Measurements from ENCODE around the gene SNAPIN.
"Not testable (repeated sequence)": the region's sequence is repeated elsewhere in the genome, so short reads cannot be mapped to it uniquely, and the experiment has no call there.

SNAPIN gene

DNA sequence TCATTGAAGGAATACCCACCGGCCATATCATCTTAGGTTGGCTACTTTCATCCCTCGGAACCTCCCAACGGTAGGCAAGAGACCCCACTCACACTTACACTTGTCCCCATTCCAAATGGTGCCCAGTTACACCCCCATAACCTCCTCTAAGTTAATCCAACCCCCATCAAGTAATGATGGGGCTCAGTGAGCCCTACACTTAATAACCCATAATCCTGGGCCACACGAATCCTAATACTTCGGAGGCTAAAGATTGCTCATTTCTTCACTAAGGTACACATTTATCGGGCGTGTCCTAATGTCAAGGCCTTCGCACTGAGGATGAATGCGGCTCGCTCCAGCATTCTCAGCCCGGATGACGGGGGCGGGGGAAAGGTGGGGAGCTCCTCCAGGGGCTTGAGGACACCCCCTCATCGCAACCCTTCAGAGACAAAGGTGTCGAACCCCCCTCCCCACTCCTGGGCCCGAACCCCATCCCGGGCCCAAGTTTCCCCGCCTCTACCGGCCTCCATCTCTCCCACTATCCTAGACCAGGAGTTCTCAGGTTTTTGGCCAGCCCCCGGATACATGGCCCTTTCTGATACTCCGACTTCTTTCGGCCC is 11.9 kb downstream of the SNAPIN start:
- H3K4me1 ChIP-seq (ENCODE audit: low read length), result peaks cover 8% of the 10 kb centered on the region
- no peaks in the 10 kb centered on the region for H3K9me2 ChIP-seq (replicated peaks; ENCODE audit: insufficient read depth, low read length)
- DNase-seq, result no peak
- peak overlapping the region; percentile 43 for H2AFZ ChIP-seq (ENCODE audit: low read length)
- H3K9ac ChIP-seq (ENCODE audit: low read length), result peak overlapping the region; percentile 92
- peaks cover 22% of the 10 kb centered on the region for H3F3A ChIP-seq (ENCODE audit: insufficient read depth, low read length)
- no peaks in the 10 kb centered on the region for H4K20me1 ChIP-seq (ENCODE audit: insufficient read depth, low read length)
- H3K9me3 ChIP-seq (replicated peaks; ENCODE audit: insufficient read depth, low read length), result no peaks in the 10 kb centered on the region
- H3K27ac ChIP-seq (ENCODE audit: low read length), result peak overlapping the region; percentile 45; the same call in 1 of the 2 replicates
- H3K4me3 ChIP-seq (ENCODE audit: low read length), result peak overlapping the region; percentile 94
- peak overlapping the region; percentile 86 for H3K4me2 ChIP-seq (ENCODE audit: low read depth, low read length)
- no peak for TF ChIP-seq EZH2phosphoT487 (IDR thresholded peaks at IDR 0.05; ENCODE audit: low read length)
- TF ChIP-seq EZH2 (optimal IDR thresholded peaks at IDR 0.05; ENCODE audit: low read depth, low read length), result no peak
- TF ChIP-seq, protein P1, sequence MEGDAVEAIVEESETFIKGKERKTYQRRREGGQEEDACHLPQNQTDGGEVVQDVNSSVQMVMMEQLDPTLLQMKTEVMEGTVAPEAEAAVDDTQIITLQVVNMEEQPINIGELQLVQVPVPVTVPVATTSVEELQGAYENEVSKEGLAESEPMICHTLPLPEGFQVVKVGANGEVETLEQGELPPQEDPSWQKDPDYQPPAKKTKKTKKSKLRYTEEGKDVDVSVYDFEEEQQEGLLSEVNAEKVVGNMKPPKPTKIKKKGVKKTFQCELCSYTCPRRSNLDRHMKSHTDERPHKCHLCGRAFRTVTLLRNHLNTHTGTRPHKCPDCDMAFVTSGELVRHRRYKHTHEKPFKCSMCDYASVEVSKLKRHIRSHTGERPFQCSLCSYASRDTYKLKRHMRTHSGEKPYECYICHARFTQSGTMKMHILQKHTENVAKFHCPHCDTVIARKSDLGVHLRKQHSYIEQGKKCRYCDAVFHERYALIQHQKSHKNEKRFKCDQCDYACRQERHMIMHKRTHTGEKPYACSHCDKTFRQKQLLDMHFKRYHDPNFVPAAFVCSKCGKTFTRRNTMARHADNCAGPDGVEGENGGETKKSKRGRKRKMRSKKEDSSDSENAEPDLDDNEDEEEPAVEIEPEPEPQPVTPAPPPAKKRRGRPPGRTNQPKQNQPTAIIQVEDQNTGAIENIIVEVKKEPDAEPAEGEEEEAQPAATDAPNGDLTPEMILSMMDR (IDR thresholded peaks at IDR 0.05; ENCODE audit: low read length), result no peak
- H3K27me3 ChIP-seq (replicated peaks; ENCODE audit: insufficient read depth, low read length), result no peaks in the 10 kb centered on the region
- peaks cover 44% of the 10 kb centered on the region for H3K79me2 ChIP-seq (ENCODE audit: low read length)
- peaks cover 25% of the 10 kb centered on the region for H3K36me3 ChIP-seq (replicated peaks; ENCODE audit: insufficient read depth, low read length)

DNA sequence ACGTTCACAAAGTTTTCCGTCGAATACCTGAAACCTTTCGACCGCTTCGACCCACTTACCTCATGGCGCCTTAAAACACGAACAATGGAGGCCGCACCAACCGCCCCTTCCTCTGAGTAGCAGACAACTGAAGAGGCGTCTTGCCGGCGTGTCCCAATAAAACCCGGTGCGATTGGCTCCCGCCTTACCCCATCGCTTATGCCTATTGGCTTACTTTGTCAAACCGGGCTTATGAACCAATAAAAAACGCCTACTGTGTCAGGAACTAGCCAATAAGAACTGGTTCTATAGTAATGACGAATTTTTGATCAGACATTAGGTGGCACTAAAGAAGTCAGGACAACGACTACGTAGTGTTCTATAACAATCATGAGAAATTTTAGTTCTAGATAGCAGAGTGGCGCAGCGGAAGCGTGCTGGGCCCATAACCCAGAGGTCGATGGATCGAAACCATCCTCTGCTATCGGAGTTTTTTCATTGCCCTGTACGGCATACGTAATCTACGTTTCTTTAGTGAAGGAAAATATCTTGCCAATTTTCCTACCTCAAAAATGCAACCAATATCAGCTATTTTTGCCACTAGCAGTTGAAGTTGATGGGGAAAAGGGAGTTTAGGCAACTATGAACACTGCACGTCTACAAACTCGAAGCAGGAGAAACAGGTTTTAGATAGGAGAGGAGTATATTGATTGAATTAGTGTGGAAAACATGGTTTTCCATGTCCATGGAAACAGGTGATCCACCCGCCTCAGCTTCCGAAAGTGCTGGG is 12.5 kb downstream of the SNAPIN start, which contains the start of gene ILF2:
Gene ILF2 (minus strand): TSS at position 135 of the 769 bp plus-strand sequence. CDS start 71 bp downstream, at position 64.
- no peaks in the 10 kb centered on the region for H3K9me2 ChIP-seq (replicated peaks; ENCODE audit: insufficient read depth, low read length)

DNA sequence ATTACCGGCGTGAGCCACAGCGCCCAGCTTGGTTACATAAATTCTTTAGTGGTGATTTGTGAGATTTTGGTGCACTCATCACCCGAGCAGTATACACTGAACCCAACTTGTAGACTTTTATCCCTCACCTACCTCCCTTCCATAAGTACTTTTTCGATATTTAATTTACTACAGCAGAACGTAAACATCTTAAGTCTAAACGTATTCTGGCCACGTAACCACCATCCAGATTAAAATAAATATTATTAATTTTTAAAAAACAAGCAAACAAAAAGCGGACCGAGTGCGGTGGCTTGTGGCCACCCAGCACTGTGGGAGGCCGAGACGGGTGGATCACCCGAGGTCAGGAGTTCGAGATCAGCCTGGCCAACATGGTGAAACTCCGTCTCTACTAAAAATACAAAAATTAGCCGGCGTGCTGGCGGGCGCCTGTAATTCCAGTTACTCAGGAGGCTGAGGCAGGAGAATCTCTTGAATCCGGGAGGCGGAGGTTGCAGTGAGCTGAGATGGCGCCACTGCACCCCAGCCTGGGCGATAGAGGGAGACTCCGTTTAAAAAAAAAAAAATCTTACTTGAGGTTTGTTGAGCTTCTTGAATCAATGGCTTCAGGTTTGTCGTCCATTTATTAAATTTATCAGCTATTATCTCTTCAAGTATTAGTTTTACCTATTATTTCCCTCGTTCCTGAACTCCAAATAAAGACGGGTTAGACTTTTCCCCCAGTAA is 13.3 kb downstream of the SNAPIN start:
- not testable (repeated sequence) for H4K20me1 ChIP-seq (ENCODE audit: insufficient read depth, low read length); H3K9me3 ChIP-seq (replicated peaks; ENCODE audit: insufficient read depth, low read length); H3K4me1 ChIP-seq (ENCODE audit: low read length); H3K9me2 ChIP-seq (replicated peaks; ENCODE audit: insufficient read depth, low read length); H3K27me3 ChIP-seq (replicated peaks; ENCODE audit: insufficient read depth, low read length)
- Histone ChIP-seq H2AFZ (ENCODE audit: low read length) (peak overlapping the region; percentile 92), H3K36me3 (replicated peaks; ENCODE audit: insufficient read depth, low read length) (peaks cover 14% of the 10 kb centered on the region), H3K27ac (ENCODE audit: low read length) (peak overlapping the region; percentile 83; the same call in 1 of the 2 replicates), H3K4me3 (ENCODE audit: low read length) (peak overlapping the region; percentile 69), H3F3A (ENCODE audit: insufficient read depth, low read length) (peaks cover 14% of the 10 kb centered on the region), H3K9ac (ENCODE audit: low read length) (peak overlapping the region; percentile 61), H3K79me2 (ENCODE audit: low read length) (peaks cover 41% of the 10 kb centered on the region), H3K4me2 (ENCODE audit: low read depth, low read length) (peak overlapping the region; percentile 91)
- peak; percentile 71 for DNase-seq
- TF ChIP-seq, protein P1 (IDR thresholded peaks at IDR 0.05; ENCODE audit: low read length), result 0 out of 2 replicates have a peak, but pooled peaks have one; percentile 11

More for the DNA sequence above, 12.5 kb downstream of the SNAPIN start, which contains the start of gene ILF2:
- Histone ChIP-seq H3F3A (ENCODE audit: insufficient read depth, low read length) (peaks cover 17% of the 10 kb centered on the region), H3K9me3 (replicated peaks; ENCODE audit: insufficient read depth, low read length) (no peaks in the 10 kb centered on the region), H3K4me2 (ENCODE audit: low read depth, low read length) (peak within 1 kb of the TSS; percentile 91), H2AFZ (ENCODE audit: low read length) (peak within 1 kb of the TSS; percentile 92), H3K9ac (ENCODE audit: low read length) (peak within 1 kb of the TSS; percentile 92), H3K27me3 (replicated peaks; ENCODE audit: insufficient read depth, low read length) (no peaks in the 10 kb centered on the region), H3K27ac (ENCODE audit: low read length) (peak within 1 kb of the TSS; percentile 83; the same call in 1 of the 2 replicates), H3K4me1 (ENCODE audit: low read length) (peaks cover 8% of the 10 kb centered on the region), H3K36me3 (replicated peaks; ENCODE audit: insufficient read depth, low read length) (peaks cover 20% of the 10 kb centered on the region), H3K79me2 (ENCODE audit: low read length) (peaks cover 44% of the 10 kb centered on the region), H3K4me3 (ENCODE audit: low read length) (peak within 1 kb of the TSS; percentile 94), H4K20me1 (ENCODE audit: insufficient read depth, low read length) (no peaks in the 10 kb centered on the region)
- DNase-seq, result peak; percentile 100
- TF ChIP-seq EZH2phosphoT487 (IDR thresholded peaks at IDR 0.05; ENCODE audit: low read length) (no peak), EZH2 (optimal IDR thresholded peaks at IDR 0.05; ENCODE audit: low read depth, low read length) (no peak)
- TF ChIP-seq, protein P1 (IDR thresholded peaks at IDR 0.05; ENCODE audit: low read length), result peak; percentile 58

Data from MM.1S (cell line).